ENCODE measurements around the gene SCFD2.
"Not testable (repeated sequence)": the region's sequence is repeated elsewhere in the genome, so short reads cannot be mapped to it uniquely, and the experiment has no call there.

Gene SCFD2

DNA sequence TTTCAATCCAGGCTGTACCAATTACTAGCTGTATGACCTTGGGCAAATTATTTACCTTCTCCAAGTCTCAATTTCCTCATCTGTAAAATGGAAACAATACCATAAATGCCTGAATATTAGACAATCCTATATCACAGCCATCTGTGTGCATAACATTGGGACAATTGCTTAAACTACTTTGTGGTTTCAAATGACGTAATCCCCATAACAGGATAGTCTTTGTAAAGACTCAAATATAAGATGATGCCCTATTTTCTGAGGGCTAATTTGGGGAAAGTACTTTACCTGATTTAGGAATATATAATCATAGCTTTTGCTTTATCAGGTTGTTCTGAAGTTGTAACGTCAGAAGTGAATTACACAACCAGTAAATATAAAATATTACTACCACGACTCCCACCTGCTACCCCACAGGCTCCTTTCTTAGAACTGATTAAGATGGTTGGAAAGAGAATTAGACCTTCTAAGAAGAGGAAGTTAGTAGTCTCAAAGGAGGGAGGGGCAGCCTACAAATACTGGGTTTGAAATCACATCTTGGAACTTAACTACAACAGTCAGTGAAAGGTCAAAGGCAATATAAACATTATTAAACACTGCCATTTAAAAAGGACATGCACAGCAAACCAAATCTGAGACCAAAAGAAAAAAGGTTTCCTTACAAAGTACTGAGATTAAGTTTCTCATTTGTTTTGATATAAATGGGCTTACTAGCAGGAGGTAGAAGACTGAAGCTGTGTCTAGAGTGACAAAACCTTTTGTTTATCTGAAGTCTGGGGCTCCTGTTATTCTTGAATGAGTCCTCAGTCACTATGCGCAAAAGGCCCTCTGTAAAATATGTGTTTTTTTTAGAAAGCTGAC lies 215.0 kb downstream of the SCFD2 start:
- no peak for DNase-seq (ENCODE audit: low read depth in 2 of 2, low spot score in 1 of 2)

DNA sequence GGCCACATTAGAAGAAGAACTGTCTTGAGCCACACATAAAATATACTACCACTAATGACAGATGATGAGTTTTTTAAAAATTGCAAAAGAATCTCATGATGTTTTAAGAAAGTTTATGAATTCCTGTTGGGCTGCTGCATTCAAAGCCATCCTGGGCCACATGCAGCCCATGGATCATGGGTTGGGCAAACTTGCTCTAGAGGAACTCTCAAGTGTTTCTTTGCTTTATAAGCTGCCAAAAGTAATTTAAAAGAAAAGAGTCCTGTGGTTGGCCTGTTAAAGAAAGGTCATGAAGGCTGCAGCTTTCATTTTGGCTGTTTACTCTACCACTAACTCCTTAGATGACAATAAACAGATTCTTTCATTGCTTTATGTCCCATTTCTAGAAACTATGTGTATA lies 218.2 kb downstream of the SCFD2 start:
- no peak for DNase-seq (ENCODE audit: low read depth in 2 of 2, low spot score in 1 of 2)

DNA sequence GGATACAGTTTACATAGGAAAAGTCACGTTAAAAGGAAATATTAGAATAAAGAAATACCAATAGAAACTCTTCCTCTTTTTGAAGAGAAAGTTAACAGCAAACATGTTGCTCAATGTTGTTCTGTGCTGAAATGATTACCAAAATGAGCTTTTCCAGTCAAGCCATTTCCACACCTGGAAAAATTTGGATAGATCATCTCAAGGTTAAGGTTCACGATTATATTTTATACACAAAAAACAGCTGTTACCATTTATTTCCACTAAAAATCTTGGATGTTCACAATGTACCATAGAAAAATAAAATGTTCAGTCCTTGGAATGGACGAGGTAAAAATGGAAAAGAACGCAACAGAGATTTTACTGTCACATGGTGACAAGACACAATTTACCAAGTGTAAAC lies 218.7 kb downstream of the SCFD2 start:
- no peak for DNase-seq (ENCODE audit: low read depth in 2 of 2, low spot score in 1 of 2)

DNA sequence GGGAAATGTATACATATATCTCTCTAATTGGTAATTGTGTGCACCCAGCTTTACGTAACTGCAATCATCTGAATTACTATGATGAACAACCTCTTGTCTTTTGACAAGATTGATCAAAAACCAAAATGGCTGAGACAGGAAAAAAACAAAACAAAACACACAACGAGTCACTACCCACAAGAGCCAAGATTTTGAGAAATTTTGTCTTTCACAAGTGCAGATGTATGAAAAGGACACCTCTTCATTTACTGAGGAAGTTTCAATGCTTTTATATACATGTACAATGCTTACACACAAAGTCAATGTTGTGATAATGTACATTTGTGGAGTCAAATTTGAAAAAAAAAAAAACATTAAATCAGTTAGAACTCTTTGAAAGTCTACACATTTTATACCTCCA lies 224.6 kb downstream of the SCFD2 start:
- no peak for DNase-seq (ENCODE audit: low read depth in 2 of 2, low spot score in 1 of 2)

DNA sequence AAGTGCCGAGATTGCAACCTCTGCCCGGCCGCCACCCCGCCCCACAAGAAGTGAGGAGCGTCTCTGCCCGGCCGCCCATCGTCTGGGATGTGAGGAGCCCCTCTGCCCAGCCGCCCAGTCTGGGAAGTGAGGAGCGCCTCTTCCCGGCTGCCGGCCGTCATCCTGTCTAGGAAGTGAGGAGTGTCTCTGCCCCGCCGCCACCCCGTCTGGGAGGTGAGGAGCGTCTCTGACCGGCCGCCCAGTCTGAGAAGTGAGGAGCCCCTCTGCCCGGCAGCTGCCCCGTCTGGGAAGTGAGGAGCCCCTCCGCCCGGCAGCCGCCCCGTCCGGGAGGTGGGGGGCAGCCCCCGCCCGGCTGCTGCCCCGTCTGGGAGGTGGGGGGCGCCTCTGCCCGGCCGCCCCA lies 226.6 kb downstream of the SCFD2 start:
- not testable (repeated sequence) for DNase-seq (ENCODE audit: low read depth in 2 of 2, low spot score in 1 of 2)

DNA sequence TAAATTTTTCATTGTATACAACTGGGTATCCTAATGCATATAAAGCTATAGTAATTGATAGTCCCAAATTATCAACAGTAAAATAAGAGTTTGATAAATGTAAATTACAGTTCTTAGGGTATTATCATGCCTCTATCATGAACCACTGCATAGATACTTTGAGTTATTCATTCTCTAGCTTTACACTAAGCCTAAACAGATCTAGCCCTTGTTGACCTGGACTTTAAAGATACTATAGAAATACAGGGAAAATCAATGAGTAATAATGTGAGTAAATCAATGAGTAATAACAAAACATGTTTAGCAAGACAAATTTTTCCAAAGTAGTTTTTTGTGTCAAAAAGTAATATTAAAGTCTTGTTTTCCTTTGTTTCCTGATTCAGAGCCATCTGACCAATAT lies 228.4 kb downstream of the SCFD2 start:
- no peak for DNase-seq (ENCODE audit: low read depth in 2 of 2, low spot score in 1 of 2)

DNA sequence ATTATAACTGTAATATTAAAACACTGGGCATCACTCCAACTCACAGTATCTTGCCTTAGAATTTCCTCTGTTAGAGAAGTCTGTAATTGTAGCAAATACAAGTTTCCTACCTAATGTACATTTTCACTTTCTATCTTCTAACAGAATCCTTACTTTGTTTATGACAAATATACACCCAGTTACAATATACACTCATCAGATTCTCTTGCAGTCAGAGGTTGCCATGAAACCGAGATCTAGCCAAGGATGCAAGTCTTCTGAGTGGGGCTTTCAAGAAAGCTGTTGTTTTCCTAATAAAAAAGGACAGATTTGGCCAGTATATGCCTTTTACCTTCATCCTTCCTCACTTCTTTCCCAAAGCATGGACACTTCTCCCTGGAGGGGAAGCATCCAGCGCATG lies 228.9 kb downstream of the SCFD2 start:
- no peak for DNase-seq (ENCODE audit: low read depth in 2 of 2, low spot score in 1 of 2)

DNA sequence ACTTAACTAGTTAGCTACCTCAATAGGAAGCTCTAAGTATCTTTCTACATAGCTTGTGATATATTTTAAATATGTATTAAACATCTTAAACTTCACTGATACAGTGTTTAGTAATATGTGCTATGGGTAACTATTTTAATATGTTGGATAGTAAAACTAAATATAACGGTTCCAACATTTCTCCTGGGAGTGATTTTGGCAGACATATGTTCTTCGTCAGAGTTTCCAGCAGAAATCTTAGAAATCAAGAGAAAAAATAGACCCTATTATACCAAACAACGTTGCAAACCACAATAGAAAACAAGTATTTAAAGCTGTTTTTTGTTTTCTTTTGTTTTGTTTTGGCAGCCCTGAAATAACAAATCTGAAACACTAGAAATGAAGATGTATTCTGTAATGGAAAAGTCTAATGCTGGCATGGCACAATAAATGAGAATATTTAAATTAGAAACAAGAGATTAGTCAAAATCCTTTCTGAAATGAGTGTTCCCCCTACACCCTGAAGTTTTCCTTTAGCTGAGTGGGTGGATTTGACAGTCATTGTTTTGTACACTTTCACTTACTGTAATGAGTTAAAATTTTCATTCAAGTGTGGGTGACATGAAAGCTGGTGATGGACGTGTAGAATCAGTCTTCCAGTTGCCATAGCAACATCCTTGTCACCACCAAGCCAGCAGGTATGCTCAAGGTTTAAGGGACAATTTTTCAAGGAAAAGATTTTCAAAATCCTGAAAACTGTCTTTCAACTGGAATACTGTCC lies 233.5 kb downstream of the SCFD2 start:
- DNase-seq (ENCODE audit: low read depth in 2 of 2, low spot score in 1 of 2) = no peak

DNA sequence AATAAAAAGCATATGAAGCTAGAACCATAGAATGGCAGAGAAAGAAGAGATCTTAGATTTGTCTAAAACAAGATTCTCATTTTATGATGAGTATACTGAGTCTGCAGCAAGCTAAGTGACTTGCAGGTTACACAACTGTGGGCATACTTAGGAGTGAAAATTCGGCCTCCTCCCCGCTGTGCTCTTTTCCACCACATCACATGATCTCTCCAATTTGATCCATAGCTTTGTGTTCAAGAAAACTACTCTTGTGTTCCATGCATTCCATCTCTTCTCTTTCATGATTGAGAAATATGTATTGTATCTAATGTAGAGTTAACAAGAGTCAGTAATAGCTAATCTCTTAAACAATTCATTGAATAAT lies 234.3 kb downstream of the SCFD2 start:
- DNase-seq (ENCODE audit: low read depth in 2 of 2, low spot score in 1 of 2) = no peak

DNA sequence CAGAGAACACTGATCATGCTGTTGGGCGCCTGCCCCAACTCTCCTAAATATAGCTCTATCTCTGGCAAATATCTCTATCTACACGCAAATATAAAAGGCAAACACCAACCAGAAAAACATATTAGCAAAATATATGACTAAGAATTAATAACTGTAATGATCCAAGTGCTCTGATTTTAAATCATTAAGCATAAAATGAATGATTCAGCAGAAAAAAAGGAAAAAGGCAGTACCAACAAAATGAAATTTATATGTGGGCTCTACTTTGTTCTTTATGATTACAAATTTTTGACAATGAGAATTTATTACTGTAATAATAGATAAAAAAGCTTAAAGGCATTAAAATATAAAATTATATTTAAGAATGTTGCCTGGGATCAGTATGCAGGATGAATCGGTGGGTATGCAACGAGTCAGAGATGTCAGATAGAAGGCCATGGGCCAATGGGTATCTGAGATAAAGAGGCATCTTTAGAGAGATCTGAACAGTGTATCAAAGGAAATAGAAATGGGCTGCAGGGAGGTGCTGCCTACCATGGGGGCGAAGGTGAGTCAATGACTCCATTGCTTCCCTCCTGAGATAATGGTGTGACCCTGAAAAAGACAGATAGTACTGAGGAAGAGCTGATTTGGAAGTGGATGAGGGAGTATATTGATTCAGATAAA lies 234.8 kb downstream of the SCFD2 start:
- no peak for DNase-seq (ENCODE audit: low read depth in 2 of 2, low spot score in 1 of 2)

DNA sequence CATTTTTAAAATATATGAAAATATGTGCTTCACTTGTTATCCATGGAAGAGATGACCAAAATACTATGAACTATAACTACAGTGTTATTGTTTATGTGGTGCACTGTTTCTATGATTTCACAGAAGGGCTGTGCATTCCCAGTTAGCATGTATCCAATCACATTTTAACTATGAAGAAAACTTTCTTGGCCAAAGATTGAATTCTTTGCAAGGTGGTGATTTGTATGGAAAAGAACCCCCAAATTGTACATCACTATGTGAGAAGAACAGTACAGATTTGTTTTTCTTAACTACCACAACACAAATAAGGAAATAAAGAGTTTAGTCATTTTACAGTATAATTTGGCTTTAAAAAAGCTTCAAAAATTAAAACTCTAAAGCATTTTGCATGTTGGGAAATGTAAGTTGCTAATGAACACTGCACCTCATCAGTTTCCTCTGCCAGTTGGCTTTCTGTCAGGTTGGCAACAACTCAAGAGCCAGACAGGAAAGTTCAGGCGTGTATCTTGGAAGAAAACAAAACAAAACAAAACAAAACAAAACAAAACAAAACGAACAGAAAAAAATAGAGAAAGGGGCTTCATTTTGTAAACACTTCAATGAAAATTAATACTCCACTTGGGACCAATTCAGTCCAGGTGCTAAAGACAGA lies 237.0 kb downstream of the SCFD2 start:
- DNase-seq (ENCODE audit: low read depth in 2 of 2, low spot score in 1 of 2) = no peak

DNA sequence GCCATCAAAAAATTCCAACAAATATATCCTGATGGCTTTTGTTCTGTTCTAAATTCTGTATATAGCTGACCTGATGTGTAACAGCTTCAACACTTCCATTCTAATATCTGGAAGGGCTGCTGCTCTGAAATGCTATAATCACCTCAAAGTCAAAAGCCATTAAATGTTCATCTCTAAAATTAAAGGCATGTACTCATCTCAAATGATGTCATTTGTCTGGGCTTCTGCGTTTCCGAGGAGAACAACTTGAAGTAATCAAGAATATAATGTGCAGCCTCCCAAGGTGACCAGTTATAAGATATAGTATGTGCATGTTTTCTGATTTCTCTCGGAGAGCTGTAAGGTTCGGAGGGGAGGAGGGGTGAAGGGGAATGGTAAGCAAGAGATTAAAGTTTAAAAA lies 237.6 kb downstream of the SCFD2 start:
- no peak for DNase-seq (ENCODE audit: low read depth in 2 of 2, low spot score in 1 of 2)

DNA sequence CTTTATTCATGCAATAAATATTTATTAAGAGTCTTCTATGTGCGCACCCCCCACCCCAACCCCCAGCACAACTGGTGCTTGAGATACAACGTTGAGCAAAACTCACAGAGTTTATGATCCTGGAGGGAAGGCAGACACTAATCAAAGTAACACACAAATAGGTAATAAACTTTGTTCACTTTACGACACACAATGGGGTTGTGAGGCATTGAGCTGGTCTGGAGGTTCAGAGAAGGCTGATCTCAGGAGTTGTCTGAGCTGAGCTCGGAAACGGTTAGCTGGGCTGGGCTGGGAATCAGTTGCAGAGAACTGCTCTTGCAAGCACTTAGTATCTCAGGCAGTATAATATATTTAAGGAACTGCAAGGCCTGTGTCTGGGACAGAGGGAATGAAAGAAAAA lies 238.5 kb downstream of the SCFD2 start:
- no peak for DNase-seq (ENCODE audit: low read depth in 2 of 2, low spot score in 1 of 2)

DNA sequence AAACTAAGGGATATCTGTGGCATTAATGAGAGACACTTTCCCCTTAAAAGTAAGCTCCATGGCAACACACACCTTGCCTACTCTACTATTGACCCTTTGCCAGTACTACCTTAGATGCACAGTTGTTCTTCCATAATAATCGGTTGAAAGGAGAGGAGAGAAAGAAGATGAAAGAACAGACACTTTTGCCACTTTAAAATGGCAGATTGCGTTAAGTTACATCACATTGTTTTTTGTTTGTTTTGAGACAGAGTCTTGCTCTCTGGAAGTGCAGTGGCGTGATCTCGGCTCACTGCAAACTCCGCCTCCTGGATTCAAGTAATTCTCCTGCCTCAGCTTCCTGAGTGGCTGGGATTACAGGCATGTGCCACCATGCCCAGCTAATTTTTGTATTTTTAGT lies 239.8 kb downstream of the SCFD2 start:
- no peak for DNase-seq (ENCODE audit: low read depth in 2 of 2, low spot score in 1 of 2)

DNA sequence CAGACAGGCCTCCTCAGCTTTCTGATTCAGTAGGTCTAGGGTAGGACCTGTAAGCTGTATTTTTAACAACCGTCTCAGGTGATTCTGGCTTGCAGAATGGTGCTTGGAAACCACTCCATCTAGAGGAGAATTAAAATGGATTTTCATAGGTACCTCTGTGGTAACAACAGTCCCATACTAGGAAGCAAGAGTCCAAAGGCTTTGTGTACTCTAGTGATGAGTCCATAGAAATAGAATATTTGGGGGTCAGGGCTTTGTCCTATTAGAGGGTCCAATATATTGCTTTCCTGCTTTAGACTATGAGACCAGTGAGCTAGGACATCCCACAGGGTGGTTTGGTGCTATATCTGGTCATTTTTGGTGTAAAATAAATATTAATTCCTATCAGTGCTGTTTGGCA lies 242.0 kb downstream of the SCFD2 start:
- no peak for DNase-seq (ENCODE audit: low read depth in 2 of 2, low spot score in 1 of 2)

DNA sequence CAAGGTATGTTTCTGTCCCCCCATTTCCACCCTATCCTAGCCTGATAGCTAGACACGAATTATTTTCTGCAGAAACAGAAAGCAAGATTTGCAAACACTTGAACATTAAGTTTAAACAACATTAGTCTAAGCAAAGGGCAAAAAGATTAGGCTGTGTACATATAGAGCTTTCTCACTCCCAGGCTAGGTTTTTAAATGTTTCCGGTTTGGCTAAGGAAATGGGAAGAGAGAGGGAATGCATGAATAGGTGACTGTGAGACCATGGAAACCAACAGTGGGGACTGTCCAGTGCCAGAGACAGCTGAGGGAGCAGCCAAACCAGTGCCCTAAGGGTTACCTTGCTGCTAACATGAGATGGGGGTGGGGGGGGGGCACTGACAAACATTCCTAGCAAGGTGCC lies 242.7 kb downstream of the SCFD2 start:
- DNase-seq (ENCODE audit: low read depth in 2 of 2, low spot score in 1 of 2) = no peak

DNA sequence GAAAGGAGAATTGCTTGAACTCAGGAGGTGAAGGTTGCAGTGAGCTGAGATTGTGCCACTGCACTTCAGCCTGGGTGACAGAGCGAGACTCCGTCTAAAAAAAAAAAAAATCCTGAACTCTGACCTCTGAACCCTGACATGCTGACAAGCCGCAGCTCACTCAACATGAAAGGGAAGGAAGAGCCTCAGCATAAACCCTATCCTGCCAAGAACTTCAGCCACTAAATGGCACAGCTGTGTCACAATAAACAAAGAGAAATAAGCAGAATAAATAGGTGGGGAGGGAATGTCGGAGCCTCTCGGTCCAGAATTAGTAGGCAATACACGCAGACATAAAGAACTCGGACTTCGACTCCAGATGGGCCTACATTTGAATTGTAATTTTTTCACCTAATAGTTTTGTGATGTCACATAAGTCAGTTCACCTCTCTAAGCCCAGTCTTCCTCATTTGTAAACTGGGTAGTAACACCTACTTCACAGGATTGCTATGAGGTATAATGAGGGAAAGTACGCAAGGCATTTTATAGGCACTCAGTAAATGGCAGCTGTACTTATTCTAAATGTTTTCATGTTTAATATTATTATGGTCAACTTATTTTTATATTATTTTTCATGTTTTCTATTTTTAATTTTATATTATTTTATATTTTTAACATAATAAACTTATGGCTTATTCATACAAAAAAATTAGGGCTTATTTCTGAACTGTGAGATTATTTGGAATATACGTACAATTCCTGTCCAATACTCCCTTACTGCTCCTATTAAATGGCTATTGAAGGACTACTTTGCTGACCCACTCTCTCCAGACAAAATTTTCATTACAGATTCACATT lies 243.4 kb downstream of the SCFD2 start:
- no peak for DNase-seq (ENCODE audit: low read depth in 2 of 2, low spot score in 1 of 2)

DNA sequence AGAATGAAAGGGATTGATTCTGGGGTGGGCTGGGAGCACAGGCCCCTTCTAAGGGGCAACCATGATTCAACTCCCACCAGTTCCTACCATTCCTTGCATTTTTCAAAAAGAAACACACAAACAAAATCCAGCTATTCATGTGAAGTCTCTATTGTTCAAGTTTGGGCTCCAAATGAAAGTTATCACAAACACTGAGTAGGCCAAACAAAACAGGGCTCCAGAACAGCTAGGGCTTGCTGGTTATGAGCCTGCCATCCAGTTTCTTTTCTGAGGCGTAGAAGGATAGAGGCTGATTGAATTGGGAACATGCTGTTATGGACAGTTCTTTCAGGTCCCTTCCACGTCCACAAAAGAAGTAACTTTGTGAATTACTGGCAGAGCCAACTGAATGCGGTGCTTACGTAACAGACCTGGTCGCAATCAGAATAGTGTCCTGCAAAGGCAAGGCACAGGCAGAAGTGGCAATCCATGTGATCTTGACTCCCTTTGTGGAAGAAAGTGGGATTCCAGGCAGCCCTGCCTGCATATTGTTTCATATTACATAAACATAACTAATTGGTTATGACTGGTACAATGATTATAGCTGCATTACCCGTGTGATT lies 244.5 kb downstream of the SCFD2 start:
- DNase-seq (ENCODE audit: low read depth in 2 of 2, low spot score in 1 of 2) = no peak

DNA sequence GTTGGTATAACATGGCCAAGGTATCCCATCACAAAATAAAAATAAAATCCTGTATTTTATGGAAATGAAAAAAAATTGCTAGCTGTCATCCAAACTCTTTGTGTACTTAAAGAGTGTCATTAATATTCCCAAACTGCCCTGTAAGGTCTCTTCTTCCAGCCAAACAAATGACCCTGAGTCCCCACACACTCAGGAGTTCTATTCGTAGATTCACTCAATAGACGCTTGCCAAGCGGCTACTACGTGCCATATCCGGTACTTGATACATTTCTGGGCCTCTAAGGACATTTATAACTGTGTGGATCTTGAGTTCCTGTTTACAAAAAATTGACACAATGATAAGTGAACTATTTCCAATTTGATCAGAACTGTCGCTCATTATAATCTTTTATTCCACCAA lies 245.1 kb downstream of the SCFD2 start:
- no peak for DNase-seq (ENCODE audit: low read depth in 2 of 2, low spot score in 1 of 2)

DNA sequence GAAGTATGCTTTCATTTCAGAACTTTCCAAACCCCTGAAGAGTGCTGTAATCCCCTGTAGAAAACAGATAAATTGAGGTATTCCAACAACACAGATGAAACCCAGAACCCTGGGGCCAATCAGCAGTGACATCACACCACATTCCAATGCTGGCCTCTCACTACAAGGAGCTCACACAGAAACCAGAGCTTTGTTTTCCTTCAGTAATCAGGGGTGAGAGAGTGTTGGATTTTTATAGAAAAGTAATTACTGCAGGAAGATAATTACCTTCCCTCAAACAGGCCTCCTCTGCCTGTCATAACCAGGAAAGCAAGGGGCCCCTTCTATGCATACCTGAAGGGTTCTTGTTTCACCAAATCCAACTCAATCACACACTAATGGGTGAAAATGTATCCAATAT lies 246.2 kb downstream of the SCFD2 start:
- no peak for DNase-seq (ENCODE audit: low read depth in 2 of 2, low spot score in 1 of 2)

All from stimulated activated CD8-positive, alpha-beta memory T cell treated with anti-CD3 and anti-CD28 coated beads, Interleukin-4, amount 100 ng/mL, for 1 hour (primary cell).